Endothelial cell (in vitro differentiated cells): ENCODE results near the gene TWIST2. TPM values are rescaled to one million over a fixed set of nuclear protein-coding genes. Genes with fewer than 3 reads are reported as not detected.

ENCODE experiments used
- DNase-seq: peaks from one replicate; pipeline ENCODE4 v3.0.0; 2021; ENCODE audit warnings: low spot score
- H3K27ac Mint-ChIP-seq: one replicate; pipeline ENCODE4 v1.8.0; 2021; ENCODE audit warnings: mixed read lengths, inconsistent platforms; ENCODE audit not compliant: unreplicated experiment
- H3K27me3 Mint-ChIP-seq: one replicate; pipeline ENCODE4 v1.8.0; 2021; ENCODE audit warnings: mild to moderate bottlenecking, moderate library complexity, mixed read lengths, inconsistent platforms; ENCODE audit not compliant: unreplicated experiment
- H3K36me3 Mint-ChIP-seq: one replicate; pipeline ENCODE4 v1.8.0; 2021; ENCODE audit warnings: mild to moderate bottlenecking, low read depth, mixed read lengths, inconsistent platforms; ENCODE audit not compliant: unreplicated experiment
- H3K4me1 Mint-ChIP-seq: one replicate; pipeline ENCODE4 v1.8.0; 2021; ENCODE audit warnings: mild to moderate bottlenecking, mixed read lengths, inconsistent platforms; ENCODE audit not compliant: unreplicated experiment
- H3K4me3 Mint-ChIP-seq: one replicate; pipeline ENCODE4 v1.8.0; 2021; ENCODE audit warnings: mild to moderate bottlenecking, mixed read lengths, inconsistent platforms; ENCODE audit not compliant: unreplicated experiment
- H3K9me3 Mint-ChIP-seq: one replicate; pipeline ENCODE4 v1.8.0; 2021; ENCODE audit warnings: mixed read lengths, inconsistent platforms; ENCODE audit not compliant: unreplicated experiment
- total RNA-seq: library from RNA; stranded (reverse); fragmentation: NEBNext Ultra II Directional; extraction: Animal tissue kit (Norgen Biotek cat#: 25700); gene quantifications from one replicate; pipeline ENCODE4 v1.2.1, GENCODE V29; 2021; ENCODE audit not compliant: unreplicated experiment
- TF ChIP-seq, protein P1 (sequence below): fragments of 200-600 bp; sonication (generic); IDR thresholded peaks from one replicate; pipeline ENCODE4 v1.5.0; 2021; ENCODE audit warnings: antibody characterized with exemption; ENCODE audit not compliant: unreplicated experiment

Gene TWIST2
- total RNA-seq, 1 donor from 2014 or later, result not detected

DNA sequence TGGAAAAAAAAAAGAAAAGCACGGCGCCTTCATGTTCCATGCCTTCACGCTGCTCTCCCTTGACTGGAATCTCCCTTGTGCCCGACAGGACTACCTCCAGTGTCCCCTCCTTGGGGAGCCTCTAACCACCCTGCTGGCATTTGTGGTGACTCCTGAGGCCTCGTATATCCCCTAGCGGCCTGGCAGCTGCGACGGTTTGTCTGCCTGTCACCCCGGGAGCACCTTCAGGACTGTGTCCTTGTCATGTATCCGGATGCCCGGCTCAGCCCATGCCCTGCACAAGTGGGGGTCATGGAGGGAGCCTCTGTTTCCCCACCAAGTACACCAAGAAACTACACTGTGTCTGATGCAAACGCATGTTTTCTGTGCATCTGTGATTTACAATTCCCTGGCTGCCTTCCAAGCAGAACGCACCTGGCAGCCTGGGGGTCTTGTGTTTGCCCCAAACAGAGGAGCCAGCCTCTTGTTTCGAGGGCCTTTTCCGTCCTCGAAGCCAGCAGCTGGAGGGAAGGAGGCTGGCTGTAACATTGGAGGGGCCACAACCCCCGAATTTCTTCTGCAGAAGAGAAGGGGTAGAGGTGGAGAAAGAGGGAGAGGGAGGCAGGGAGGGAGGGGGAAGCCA lies 18.9 kb downstream of the TWIST2 start:
- no peak overlapping the region for H3K4me3 Mint-ChIP-seq

DNA sequence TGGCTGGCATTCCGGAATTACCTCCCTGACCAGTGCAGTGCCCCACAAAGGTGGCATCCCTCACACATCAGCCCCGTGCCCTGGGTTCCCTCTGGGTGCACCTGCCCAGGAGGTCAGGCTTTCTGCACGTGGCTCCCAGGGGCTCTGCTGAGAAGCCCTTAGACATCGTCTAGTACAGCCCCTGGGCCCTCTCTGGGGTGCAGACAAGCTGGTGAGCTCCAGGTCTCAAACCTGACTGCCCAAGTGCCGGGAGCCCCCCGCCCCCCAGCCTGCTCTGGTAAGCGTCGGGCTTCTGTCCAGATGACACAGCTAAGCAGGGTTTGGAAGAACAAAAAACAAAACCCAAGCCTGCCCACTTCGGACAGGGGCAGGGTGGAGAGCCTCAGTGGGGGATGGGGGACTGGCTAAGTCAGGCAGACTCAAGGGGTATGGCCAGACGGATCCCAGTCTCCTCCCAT lies 20.2 kb downstream of the TWIST2 start:
- H3K9me3 Mint-ChIP-seq, result no peaks in the 10 kb centered on the region
- H3K27ac Mint-ChIP-seq, result no peak overlapping the region
- TF ChIP-seq, protein P1, sequence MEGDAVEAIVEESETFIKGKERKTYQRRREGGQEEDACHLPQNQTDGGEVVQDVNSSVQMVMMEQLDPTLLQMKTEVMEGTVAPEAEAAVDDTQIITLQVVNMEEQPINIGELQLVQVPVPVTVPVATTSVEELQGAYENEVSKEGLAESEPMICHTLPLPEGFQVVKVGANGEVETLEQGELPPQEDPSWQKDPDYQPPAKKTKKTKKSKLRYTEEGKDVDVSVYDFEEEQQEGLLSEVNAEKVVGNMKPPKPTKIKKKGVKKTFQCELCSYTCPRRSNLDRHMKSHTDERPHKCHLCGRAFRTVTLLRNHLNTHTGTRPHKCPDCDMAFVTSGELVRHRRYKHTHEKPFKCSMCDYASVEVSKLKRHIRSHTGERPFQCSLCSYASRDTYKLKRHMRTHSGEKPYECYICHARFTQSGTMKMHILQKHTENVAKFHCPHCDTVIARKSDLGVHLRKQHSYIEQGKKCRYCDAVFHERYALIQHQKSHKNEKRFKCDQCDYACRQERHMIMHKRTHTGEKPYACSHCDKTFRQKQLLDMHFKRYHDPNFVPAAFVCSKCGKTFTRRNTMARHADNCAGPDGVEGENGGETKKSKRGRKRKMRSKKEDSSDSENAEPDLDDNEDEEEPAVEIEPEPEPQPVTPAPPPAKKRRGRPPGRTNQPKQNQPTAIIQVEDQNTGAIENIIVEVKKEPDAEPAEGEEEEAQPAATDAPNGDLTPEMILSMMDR, result no peak
- peaks cover 5% of the 10 kb centered on the region for H3K4me1 Mint-ChIP-seq
- H3K36me3 Mint-ChIP-seq, result peaks cover 3% of the 10 kb centered on the region
- no peak for DNase-seq
- no peak overlapping the region for H3K4me3 Mint-ChIP-seq
- peaks cover 6% of the 10 kb centered on the region for H3K27me3 Mint-ChIP-seq

More for the DNA sequence above, 18.9 kb downstream of the TWIST2 start:
- peaks cover 3% of the 10 kb centered on the region for H3K36me3 Mint-ChIP-seq
- TF ChIP-seq, protein P1, result no peak
- H3K9me3 Mint-ChIP-seq, result no peaks in the 10 kb centered on the region
- H3K27ac Mint-ChIP-seq, result no peak overlapping the region
- H3K4me1 Mint-ChIP-seq, result peaks cover 5% of the 10 kb centered on the region
- DNase-seq, result no peak
- peaks cover 6% of the 10 kb centered on the region for H3K27me3 Mint-ChIP-seq

DNA sequence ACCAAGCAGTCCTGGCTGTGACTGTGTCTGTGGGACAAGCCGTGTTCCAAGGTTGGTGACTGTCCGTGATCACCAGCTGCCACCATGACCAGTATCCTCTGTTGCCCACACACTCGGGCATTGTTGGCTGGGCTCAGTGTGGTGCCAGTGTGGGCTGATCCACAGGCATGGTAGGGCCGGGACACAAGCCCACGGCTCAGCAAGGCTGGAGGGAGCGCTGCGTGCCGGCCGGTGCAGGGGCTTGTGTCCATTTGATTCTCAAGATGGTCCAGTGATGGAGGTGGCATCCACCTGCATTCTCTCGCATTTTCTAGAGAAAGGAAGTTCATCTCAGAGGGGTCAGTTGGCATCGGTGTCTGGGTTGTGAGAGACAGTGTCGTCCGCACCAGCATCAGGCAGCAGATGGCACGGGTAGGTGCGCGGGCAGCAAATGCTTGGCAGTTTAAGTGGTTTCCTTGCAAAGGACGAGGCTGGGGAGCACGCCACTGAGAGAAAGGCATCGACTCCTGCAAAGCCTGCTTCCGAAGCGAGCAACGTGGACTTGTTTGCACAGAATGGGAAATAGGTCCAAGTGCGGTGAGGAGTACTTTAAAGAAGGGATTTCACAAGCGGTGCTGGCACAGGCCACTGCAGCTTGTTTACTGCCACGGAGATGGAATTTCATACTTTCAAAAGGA lies 20.9 kb downstream of the TWIST2 start:
- H3K4me3 Mint-ChIP-seq, result no peak overlapping the region
- H3K27me3 Mint-ChIP-seq, result peaks cover 6% of the 10 kb centered on the region
- H3K27ac Mint-ChIP-seq, result no peak overlapping the region
- peaks cover 5% of the 10 kb centered on the region for H3K4me1 Mint-ChIP-seq
- no peaks in the 10 kb centered on the region for H3K9me3 Mint-ChIP-seq
- DNase-seq, result no peak
- TF ChIP-seq, protein P1, result no peak
- peaks cover 3% of the 10 kb centered on the region for H3K36me3 Mint-ChIP-seq

DNA sequence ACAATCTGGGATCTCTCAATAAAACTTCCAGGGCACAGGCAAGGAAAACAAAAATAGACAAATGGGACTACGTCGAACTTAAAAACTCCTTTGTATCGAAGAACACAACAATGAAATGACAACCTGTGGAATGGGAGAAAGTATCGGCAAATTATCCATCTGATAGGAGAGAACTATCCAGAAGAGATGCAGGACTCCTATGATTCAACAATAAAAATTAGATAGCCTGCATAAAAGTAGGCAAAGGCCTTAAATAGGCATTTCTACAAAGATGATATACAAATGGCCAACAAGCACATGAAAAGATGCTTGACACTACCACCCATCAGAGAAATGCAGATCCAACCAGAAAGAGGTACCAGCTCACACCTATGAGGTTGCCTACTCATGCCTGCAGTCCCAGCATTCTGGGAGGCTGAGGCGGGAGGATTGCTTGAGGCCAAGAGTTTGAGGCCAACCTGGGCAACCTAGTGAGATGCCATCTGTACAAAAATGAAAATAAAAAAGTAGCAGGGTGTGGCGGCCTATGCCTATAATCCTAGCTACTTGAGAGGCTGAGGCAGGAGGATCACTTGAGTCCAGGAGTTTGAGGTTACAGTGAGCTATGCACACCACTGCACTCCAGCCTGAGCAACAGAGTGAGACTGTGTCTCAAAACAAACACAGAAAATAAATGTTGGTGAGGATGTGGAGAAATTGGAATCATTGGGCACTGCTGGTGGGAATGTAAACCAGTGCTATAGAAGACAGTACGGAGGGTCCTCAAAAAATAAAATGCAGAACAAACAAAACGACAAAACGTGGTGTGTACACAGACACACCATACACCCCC lies 21.6 kb downstream of the TWIST2 start:
- DNase-seq, result no peak
- H3K27me3 Mint-ChIP-seq, result peaks cover 8% of the 10 kb centered on the region
- peaks cover 3% of the 10 kb centered on the region for H3K36me3 Mint-ChIP-seq
- TF ChIP-seq, protein P1, result no peak
- H3K9me3 Mint-ChIP-seq, result no peaks in the 10 kb centered on the region
- no peak overlapping the region for H3K4me3 Mint-ChIP-seq
- H3K4me1 Mint-ChIP-seq, result no peaks in the 10 kb centered on the region
- H3K27ac Mint-ChIP-seq, result no peak overlapping the region
